ENCODE results near the gene JARID2. TPM values are rescaled to one million over a fixed set of nuclear protein-coding genes. Genes with fewer than 3 reads are reported as not detected.

Gene JARID2
- total and polyA plus RNA-seq, 2 of the 13 experiments (the other 11 are each of a cell fraction or from before 2014, with no cell fraction given) = 7.5 to 10.3 TPM

DNA sequence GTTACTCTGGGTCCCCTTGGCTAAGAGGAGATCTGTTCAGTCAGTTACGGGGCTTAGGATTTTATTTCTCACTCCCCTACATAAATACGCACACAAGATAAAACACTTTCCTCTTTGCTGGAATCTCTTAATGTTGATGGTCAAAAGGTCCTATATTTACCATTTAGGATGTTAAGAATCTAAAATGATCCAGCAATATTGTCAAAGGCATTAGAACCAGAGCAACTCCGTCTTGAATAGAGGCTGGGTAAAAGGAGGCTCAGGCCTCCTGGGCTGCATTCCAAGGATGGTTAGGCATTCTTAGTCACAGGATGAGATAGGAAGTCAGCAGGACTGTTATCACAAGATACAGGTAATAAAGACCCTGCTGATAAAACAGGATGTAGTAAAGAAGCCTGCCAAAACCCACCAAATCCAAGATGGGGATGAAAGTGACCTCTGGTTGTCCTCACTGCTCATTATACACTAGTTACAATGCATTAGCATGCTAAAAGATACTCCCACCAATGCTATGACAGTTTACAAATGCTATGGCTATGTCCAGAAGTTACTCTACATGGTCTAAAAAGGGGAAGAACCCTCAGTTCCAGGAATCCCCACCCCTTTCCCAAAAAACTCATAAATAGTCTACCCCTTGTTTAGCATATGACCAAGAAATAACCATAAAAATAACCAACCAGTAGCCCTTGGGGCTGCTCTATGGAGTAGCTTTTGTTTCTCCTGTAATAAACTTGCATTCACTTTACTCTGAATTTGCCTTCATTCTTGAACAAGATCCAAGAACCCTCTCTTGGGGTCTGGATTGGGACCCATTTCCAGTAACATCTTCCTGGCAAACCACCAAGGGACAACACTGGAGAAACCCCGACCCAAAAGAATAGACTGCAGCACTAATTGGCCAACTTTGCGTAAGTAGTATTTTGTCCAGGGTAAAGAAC lies 309.5 kb downstream of the JARID2 start:
- Histone ChIP-seq H4K20me1 (ENCODE audit: insufficient read depth, low read length) (no peaks in the 10 kb centered on the region), H2AFZ (ENCODE audit: low read length) (no peak overlapping the region), H3K9me3 (ENCODE audit: low read length) (no peaks in the 10 kb centered on the region), H3K4me1 (ENCODE audit: insufficient read depth, low read length) (no peaks in the 10 kb centered on the region), H3K27ac (ENCODE audit: extremely low read length, insufficient read depth, low read length) (no peak overlapping the region), H3K4me2 (ENCODE audit: low read depth, low read length) (no peak overlapping the region), H3K27me3 (ENCODE audit: control insufficient read depth in 1 of 2, insufficient read depth in 2 of 2, low read length in 2 of 2) (no peaks in the 10 kb centered on the region), H3K36me3 (replicated peaks in 1 of 2; ENCODE audit: control insufficient read depth in 1 of 2, insufficient read depth in 2 of 2, low read length in 2 of 2) (no peaks in the 10 kb centered on the region; a peak in 1 of 5 replicates), H3K9ac (ENCODE audit: insufficient read depth, low read depth, low read length) (no peak overlapping the region), H3K79me2 (ENCODE audit: insufficient read depth, low read length) (no peaks in the 10 kb centered on the region), H3K4me3 (replicated peaks in 1 of 3; ENCODE audit: insufficient read depth in 1 of 3, low read depth in 2 of 3, low read length in 3 of 3) (no peak overlapping the region)
- 95% methylated on average over 5 of the region's 5 CpGs for WGBS (ENCODE audit: low lambda C conversion rate)
- in situ Hi-C loops (cut with HindIII; ENCODE audit: extremely low pct_ligation_motif_present, low pct_unique_long_range_greater_than_20kb) (no loop called here), intact Hi-C loops (cut with micrococcal nuclease; ENCODE audit: unreplicated experiment) (no loop called here)
- no peak for FAIRE-seq
- CTCF ChIA-PET (ENCODE audit: low intra/inter-chr PET ratio, low total read pairs) = no interaction called here
- POLR2A ChIA-PET = no interaction called here
- no TSS peak for BruUV-seq (replicated peaks)
- ATAC-seq = no peak
- no peak for DNase-seq (ENCODE audit: low spot score)
- TF ChIP-seq ELF4 (CRISPR knock-in tag; IDR thresholded peaks at IDR 0.05; ENCODE audit: borderline replicate concordance) (no peak), SALL1 (CRISPR knock-in tag; IDR thresholded peaks at IDR 0.05) (no peak), SNAPC2 (CRISPR knock-in tag; IDR thresholded peaks at IDR 0.05) (no peak), NCOA5 (CRISPR knock-in tag; IDR thresholded peaks at IDR 0.05) (no peak), ZNF468 (CRISPR knock-in tag; IDR thresholded peaks at IDR 0.05) (no peak), HMG20B (CRISPR knock-in tag; conservative IDR thresholded peaks at IDR 0.05) (no peak), MED8 (CRISPR knock-in tag; IDR thresholded peaks at IDR 0.05; ENCODE audit: insufficient replicate concordance) (no peak), SYNCRIP (IDR thresholded peaks at IDR 0.05; ENCODE audit: insufficient read depth, low read depth, low read length) (no peak), MED1 (CRISPR knock-in tag; IDR thresholded peaks at IDR 0.05) (no peak)
- TF ChIP-seq, protein P1, sequence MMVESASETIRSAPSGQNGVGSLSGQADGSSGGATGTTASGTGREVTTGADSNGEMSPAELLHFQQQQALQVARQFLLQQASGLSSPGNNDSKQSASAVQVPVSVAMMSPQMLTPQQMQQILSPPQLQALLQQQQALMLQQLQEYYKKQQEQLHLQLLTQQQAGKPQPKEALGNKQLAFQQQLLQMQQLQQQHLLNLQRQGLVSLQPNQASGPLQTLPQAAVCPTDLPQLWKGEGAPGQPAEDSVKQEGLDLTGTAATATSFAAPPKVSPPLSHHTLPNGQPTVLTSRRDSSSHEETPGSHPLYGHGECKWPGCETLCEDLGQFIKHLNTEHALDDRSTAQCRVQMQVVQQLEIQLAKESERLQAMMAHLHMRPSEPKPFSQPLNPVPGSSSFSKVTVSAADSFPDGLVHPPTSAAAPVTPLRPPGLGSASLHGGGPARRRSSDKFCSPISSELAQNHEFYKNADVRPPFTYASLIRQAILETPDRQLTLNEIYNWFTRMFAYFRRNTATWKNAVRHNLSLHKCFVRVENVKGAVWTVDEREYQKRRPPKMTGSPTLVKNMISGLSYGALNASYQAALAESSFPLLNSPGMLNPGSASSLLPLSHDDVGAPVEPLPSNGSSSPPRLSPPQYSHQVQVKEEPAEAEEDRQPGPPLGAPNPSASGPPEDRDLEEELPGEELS (CRISPR knock-in tag; IDR thresholded peaks at IDR 0.05) = no peak

Measured in HepG2 (cell line).